ENCODE data around the gene TECRL.

TECRL gene

GRCh38 chr4:64399313-64400109 is 9.7 kb downstream of the TECRL start:
- DNase-seq (ENCODE audit: extremely low spot score) = no peak
- TF ChIP-seq CTCF (IDR thresholded peaks at IDR 0.05; ENCODE audit: control extremely low read depth, extremely low read depth, low read depth, missing control alignments) = no peak
- POLR2A ChIA-PET = no interaction called here
- CTCF ChIA-PET = interaction anchor here (1.0 to 1.5 kb wide), 2 partner anchors 9 to 14 kb away, joined by 3 to 4 read pairs; no protein-coding TSS in a partner anchor

GRCh38 chr4:64394469-64394868 is 14.8 kb downstream of the TECRL start:
- TF ChIP-seq CTCF (IDR thresholded peaks at IDR 0.05; ENCODE audit: control extremely low read depth, extremely low read depth, low read depth, missing control alignments) = no peak
- ChIA-PET POLR2A (no interaction called here), CTCF (interaction anchor here (1.3 kb wide), 1 partner anchor 9 kb away, joined by 3 read pairs; no protein-coding TSS in a partner anchor)
- no peak for DNase-seq (ENCODE audit: extremely low spot score)

- POLR2A ChIA-PET = no interaction called here
- DNase-seq (ENCODE audit: extremely low spot score) = no peak
- CTCF ChIA-PET = no interaction called here
- TF ChIP-seq CTCF (IDR thresholded peaks at IDR 0.05; ENCODE audit: control extremely low read depth, extremely low read depth, low read depth, missing control alignments) = no peak
Measured at GRCh38 chr4:64388252-64388651, 21.0 kb downstream of the TECRL start.

- ChIA-PET POLR2A (no interaction called here), CTCF (interaction anchor here (0.9 kb wide), 1 partner anchor 9 kb away, joined by 3 read pairs; no protein-coding TSS in a partner anchor)
- DNase-seq (ENCODE audit: extremely low spot score) = no peak
- TF ChIP-seq CTCF (IDR thresholded peaks at IDR 0.05; ENCODE audit: control extremely low read depth, extremely low read depth, low read depth, missing control alignments) = no peak
Measured at GRCh38 chr4:64385220-64385619, 24.0 kb downstream of the TECRL start.

- no peak for DNase-seq (ENCODE audit: extremely low spot score)
- CTCF ChIA-PET = no interaction called here
- TF ChIP-seq CTCF (IDR thresholded peaks at IDR 0.05; ENCODE audit: control extremely low read depth, extremely low read depth, low read depth, missing control alignments) = no peak
- POLR2A ChIA-PET = no interaction called here
Measured at GRCh38 chr4:64384237-64385203, 24.7 kb downstream of the TECRL start.

GRCh38 chr4:64368741-64369140 is 40.5 kb downstream of the TECRL start:
- no peak for DNase-seq (ENCODE audit: extremely low spot score)
- ChIA-PET POLR2A (no interaction called here), CTCF (no interaction called here)
- TF ChIP-seq CTCF (IDR thresholded peaks at IDR 0.05; ENCODE audit: control extremely low read depth, extremely low read depth, low read depth, missing control alignments) = no peak
